OCI-LY1 (cell line): ENCODE measurements around the gene CAB39.

ENCODE experiments used
- H2AFZ ChIP-seq: fragments of 200-600 bp; sonication (generic), shearing (Covaris generic); 2 replicates; pipeline ENCODE4 v1.6.0; 2014; ENCODE audit warnings: antibody characterized with exemption, mild to moderate bottlenecking, low read length
- H3F3A ChIP-seq: fragments of 200-600 bp; sonication (generic), shearing (Covaris generic); 2 replicates; pipeline ENCODE4 v1.6.0; 2014; ENCODE audit warnings: mild to moderate bottlenecking, antibody characterized with exemption, low read length, moderate library complexity; ENCODE audit not compliant: insufficient read depth
- H3K27ac ChIP-seq: fragments of 200-600 bp; sonication (generic); 2 replicates; pipeline ENCODE4 v1.5.1; 2014; ENCODE audit warnings: low read length, mixed run types, mild to moderate bottlenecking, low read depth; ENCODE audit not compliant: poor library complexity, severe bottlenecking
- H3K27me3 ChIP-seq: fragments of 200-600 bp; sonication (generic); 2 replicates; pipeline ENCODE4 v1.6.0; 2014; ENCODE audit warnings: antibody characterized with exemption, mild to moderate bottlenecking, low read length, moderate library complexity; ENCODE audit not compliant: insufficient read depth
- H3K36me3 ChIP-seq: fragments of 200-600 bp; sonication (generic); 2 replicates; pipeline ENCODE4 v1.6.1; 2014; ENCODE audit warnings: mild to moderate bottlenecking, antibody characterized with exemption, low read length, moderate library complexity, mixed read lengths; ENCODE audit not compliant: insufficient read depth
- H3K4me1 ChIP-seq: fragments of 200-600 bp; sonication (generic); 2 replicates; pipeline ENCODE4 v1.5.1; 2014; ENCODE audit warnings: mild to moderate bottlenecking, low read length, moderate library complexity; ENCODE audit not compliant: insufficient read depth, severe bottlenecking
- H3K4me2 ChIP-seq: fragments of 200-600 bp; sonication (generic), shearing (Covaris generic); 2 replicates; pipeline ENCODE4 v1.6.1; 2014; ENCODE audit warnings: low read length
- H3K4me3 ChIP-seq: fragments of 200-600 bp; sonication (generic); 2 replicates; pipeline ENCODE4 v1.5.1; 2014; ENCODE audit warnings: low read length, low read depth, mild to moderate bottlenecking, mixed read lengths; ENCODE audit not compliant: poor library complexity, severe bottlenecking
- H3K79me2 ChIP-seq: fragments of 200-600 bp; shearing (Covaris generic); 2 replicates; pipeline ENCODE4 v1.6.1; 2016; ENCODE audit warnings: mixed run types, low read length, mixed read lengths; ENCODE audit not compliant: insufficient read depth
- H3K9ac ChIP-seq: fragments of 200-600 bp; sonication (generic), shearing (Covaris generic); 2 replicates; pipeline ENCODE4 v1.6.1; 2014; ENCODE audit warnings: mild to moderate bottlenecking, low read length, mixed read lengths
- H3K9me2 ChIP-seq: fragments of 200-600 bp; sonication (generic), shearing (Covaris generic); 2 replicates; pipeline ENCODE4 v1.6.1; 2014; ENCODE audit warnings: low read depth, mild to moderate bottlenecking, low read length, mixed read lengths
- H3K9me3 ChIP-seq: fragments of 200-600 bp; shearing (Covaris generic); 2 replicates; pipeline ENCODE4 v1.6.1; 2014; ENCODE audit warnings: low read length, mixed read lengths
- H4K20me1 ChIP-seq: fragments of 200-600 bp; sonication (generic), shearing (Covaris generic); 2 replicates; pipeline ENCODE4 v1.6.0; 2016; ENCODE audit warnings: mild to moderate bottlenecking, low read length; ENCODE audit not compliant: insufficient read depth
- CTCF ChIP-seq: fragments of 200-600 bp; sonication (generic), shearing (Covaris generic); IDR thresholded peaks from 2 replicates; pipeline ENCODE4 v1.5.1; 2017; ENCODE audit warnings: mild to moderate bottlenecking, antibody characterized with exemption, low read length, moderate library complexity, mixed read lengths
- EZH2 ChIP-seq: fragments of 200-600 bp; sonication (generic), shearing (Covaris generic); IDR thresholded peaks from 2 replicates; pipeline ENCODE4 v1.8.0; 2017; ENCODE audit warnings: borderline replicate concordance, mixed run types, mild to moderate bottlenecking, antibody characterized with exemption, low read length, moderate library complexity, mixed read lengths

CAB39 gene

GRCh38 chr2:230863442-230864121 lies 150.9 kb downstream of the CAB39 start:
- Histone ChIP-seq H3K27me3 (peaks cover 6% of the 10 kb centered on the region; the same call in 1 of the 2 replicates), H2AFZ (no peak overlapping the region), H3K36me3 (no peaks in the 10 kb centered on the region), H3K4me3 (no peak overlapping the region), H3K27ac (no peak overlapping the region), H3K9me3 (no peaks in the 10 kb centered on the region), H3K9ac (no peak overlapping the region), H3F3A (0 out of 2 replicates have a peak, but pooled peaks cover 6% of the 10 kb centered on the region), H3K79me2 (no peaks in the 10 kb centered on the region), H3K4me2 (no peak overlapping the region), H3K4me1 (peaks cover 12% of the 10 kb centered on the region), H3K9me2 (no peaks in the 10 kb centered on the region), H4K20me1 (no peaks in the 10 kb centered on the region)
- TF ChIP-seq CTCF: no peak
- no peak for TF ChIP-seq EZH2

GRCh38 chr2:230864122-230864604 lies 151.5 kb downstream of the CAB39 start:
- Histone ChIP-seq H4K20me1 (no peaks in the 10 kb centered on the region), H3K79me2 (no peaks in the 10 kb centered on the region), H3K4me1 (peaks cover 12% of the 10 kb centered on the region), H3K9me3 (no peaks in the 10 kb centered on the region), H3K9ac (no peak overlapping the region), H3K27me3 (peaks cover 6% of the 10 kb centered on the region; the same call in 1 of the 2 replicates), H3K9me2 (no peaks in the 10 kb centered on the region), H3K4me3 (peak overlapping the region; percentile 62), H3K27ac (no peak overlapping the region), H2AFZ (no peak overlapping the region), H3K4me2 (peak overlapping the region; percentile 59), H3F3A (0 out of 2 replicates have a peak, but pooled peaks cover 6% of the 10 kb centered on the region), H3K36me3 (no peaks in the 10 kb centered on the region)
- TF ChIP-seq CTCF (no peak), EZH2 (no peak)

GRCh38 chr2:230864605-230865306 lies 152.1 kb downstream of the CAB39 start, which contains the start of gene ITM2C:
Gene ITM2C, plus strand, starts transcription at chr2:230864942. Its CDS starts 84 bp downstream, at chr2:230865026.
- H3K79me2 ChIP-seq: no peaks in the 10 kb centered on the region
- no peaks in the 10 kb centered on the region for H4K20me1 ChIP-seq
- H3K4me1 ChIP-seq: peaks cover 12% of the 10 kb centered on the region
- H3K36me3 ChIP-seq: no peaks in the 10 kb centered on the region
- no peak within 1 kb of the TSS for H2AFZ ChIP-seq
- H3K9ac ChIP-seq: peak within 1 kb of the TSS; percentile 51; the same call in 1 of the 2 replicates
- TF ChIP-seq EZH2 (no peak), CTCF (peak; percentile 34; the same call in 1 of the 2 replicates)
- no peaks in the 10 kb centered on the region for H3K9me3 ChIP-seq
- H3K4me2 ChIP-seq: peak within 1 kb of the TSS; percentile 59
- H3K27ac ChIP-seq: no peak within 1 kb of the TSS
- 0 out of 2 replicates have a peak, but pooled peaks cover 6% of the 10 kb centered on the region for H3F3A ChIP-seq
- H3K4me3 ChIP-seq: peak within 1 kb of the TSS; percentile 62
- H3K9me2 ChIP-seq: no peaks in the 10 kb centered on the region
- H3K27me3 ChIP-seq: peaks cover 6% of the 10 kb centered on the region; the same call in 1 of the 2 replicates
